GM04503 (cell line): ENCODE results near the gene LIN52.

Experiments
- DNase-seq: peaks from one replicate; pipeline ENCODE4 v3.0.0-alpha.2; 2012; ENCODE audit warnings: low read depth

The LIN52 gene

DNA sequence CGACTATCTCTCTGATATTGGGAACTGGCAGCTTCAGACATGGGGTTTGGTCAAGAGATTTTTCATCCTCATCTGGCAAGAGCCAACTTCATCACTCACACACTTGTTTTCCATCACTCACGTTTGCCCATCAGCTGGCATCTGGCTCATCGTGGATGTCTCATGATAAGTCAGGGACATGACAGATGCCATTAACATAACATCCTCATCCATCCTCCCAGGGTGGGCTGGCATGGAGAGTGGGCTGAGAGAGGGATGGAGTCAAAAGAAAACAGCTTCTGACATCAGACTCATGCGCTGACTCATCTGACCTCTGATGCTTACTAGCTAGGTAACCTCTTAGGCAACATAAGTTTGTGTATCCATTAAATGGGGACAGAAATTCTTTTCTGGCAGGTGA is 152.7 kb downstream of the LIN52 start:
- DNase-seq, result no peak

DNA sequence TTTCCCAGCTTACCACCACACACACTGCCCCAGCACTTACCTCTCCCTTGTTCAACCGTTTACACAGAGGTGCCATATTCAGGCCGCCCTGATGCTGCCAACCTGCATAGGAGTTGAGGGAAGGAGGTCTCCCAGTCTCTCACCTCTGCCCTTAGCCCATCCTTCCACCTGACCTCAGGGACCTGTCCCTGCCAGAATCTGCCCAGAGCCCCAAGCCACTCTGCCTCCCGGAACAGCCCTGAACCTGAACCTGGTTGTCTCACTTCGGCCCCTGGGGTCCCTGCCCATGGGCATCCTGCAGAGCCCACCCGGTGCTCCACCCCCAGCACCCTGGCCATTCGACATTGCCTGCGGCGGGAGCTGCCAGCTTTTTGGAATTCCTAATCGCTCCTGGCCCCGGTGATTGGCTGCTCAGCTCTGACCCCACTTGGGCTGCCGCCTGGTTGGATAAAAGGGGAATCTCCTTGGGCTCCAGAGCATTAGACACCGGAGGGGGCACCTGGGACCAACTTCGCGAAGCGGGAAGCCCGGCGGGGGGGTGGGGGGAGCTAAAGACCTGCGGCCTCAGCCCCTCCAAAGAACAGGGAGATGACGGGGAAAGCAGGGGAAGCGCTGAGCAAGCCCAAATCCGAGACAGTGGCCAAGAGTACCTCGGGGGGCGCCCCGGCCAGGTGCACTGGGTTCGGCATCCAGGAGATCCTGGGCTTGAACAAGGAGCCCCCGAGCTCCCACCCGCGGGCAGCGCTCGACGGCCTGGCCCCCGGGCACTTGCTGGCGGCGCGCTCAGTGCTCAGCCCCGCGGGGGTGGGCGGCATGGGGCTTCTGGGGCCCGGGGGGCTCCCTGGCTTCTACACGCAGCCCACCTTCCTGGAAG is 154.5 kb downstream of the LIN52 start, which contains the start of gene VSX2:
Gene VSX2, plus strand, starts transcription at position 476 of the 874 bp plus-strand sequence. Its CDS starts 113 bp downstream, at position 589.
- no peak for DNase-seq

GRCh38 chr14:74239848-74240793 is 155.4 kb downstream of the LIN52 start:
- no peak for DNase-seq

DNA sequence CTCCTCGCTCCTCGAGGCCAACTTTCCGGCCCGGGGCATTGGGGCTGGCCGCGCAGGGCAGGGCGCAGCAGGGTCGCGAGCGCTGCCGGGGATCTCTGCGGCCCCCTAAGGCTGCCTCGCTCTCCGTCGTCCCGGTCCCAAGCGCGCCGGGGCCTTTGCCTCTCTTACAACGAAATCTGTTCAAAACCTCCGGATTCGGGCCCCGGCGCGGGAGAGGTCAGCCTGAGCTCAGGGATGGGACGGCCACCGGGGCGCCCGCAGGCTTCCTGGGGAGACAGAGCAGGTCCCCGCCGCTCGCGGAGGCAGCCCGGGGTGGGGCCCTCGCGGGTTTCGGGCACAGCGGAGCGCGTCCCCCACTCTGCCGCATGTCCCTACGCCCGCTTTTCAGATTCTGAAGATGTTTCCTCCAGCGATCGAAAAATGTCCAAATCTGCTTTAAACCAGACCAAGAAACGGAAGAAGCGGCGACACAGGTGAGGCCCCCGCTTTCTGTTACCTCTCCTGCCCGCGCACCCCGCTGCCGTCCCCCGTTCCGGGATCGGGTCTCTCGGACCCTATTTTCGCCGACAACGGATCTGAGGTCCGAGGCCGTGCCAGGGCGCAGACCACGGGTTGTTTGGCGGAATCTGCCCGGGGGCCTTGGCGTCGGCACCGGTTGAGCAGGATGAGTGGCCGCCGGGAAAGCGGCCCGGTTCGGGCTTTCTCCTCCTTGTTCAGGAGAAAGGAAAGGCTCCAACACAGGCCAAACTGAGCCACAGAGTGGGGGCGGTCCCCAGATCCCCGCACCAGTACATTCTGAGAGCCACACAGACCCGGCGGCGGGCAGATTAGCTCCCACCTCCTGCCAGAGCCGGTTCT is 156.3 kb downstream of the LIN52 start:
- no peak for DNase-seq

- no peak for DNase-seq
Observed at GRCh38 chr14:74241652-74242017, 156.9 kb downstream of the LIN52 start.

- no peak for DNase-seq
Observed at GRCh38 chr14:74242021-74242779, 157.4 kb downstream of the LIN52 start.

- no peak for DNase-seq
Observed at GRCh38 chr14:74242780-74243042, 158.0 kb downstream of the LIN52 start.

GRCh38 chr14:74243051-74243450 is 158.3 kb downstream of the LIN52 start:
- DNase-seq, result no peak

DNA sequence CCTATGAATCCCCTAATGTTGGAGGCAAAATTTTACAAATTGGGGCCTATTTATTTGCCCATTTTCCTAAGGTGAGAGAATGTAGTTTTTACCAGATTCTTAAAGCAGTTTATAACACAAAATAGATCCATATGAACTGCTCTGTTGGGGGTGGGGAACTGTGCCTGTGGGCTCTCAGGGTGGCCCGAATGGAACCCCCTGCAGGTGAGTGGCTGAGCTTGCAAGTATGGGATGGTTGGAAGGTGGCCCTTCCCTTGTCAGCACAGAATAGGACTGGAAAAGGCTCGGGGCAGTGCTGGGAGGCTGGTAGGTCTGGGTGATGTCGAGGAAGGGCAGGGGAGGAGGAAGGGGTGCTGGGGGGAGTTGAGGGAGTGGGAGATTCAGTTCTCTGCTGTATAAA is 159.4 kb downstream of the LIN52 start:
- no peak for DNase-seq

GRCh38 chr14:74245292-74245691 is 160.5 kb downstream of the LIN52 start:
- DNase-seq, result no peak

DNA sequence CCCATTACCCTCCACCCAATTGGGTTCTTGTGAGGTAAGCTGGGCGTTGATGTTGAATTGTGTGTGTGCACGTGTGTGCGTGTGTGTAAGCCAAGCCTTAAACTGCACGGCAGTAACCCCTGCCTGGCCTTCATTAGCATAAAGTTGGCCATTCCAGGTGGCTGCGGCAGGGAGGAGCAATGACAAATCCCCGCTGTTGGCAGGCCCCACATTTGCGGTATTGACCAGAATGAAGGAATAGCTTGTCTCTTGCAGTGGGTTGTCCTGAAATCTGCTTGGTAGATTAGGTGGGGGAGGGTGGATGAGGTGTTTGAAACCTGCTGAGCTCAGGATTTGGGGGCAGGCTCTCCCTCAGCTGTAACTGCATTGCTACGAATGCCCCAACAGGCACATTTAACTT is 161.8 kb downstream of the LIN52 start:
- no peak for DNase-seq

DNA sequence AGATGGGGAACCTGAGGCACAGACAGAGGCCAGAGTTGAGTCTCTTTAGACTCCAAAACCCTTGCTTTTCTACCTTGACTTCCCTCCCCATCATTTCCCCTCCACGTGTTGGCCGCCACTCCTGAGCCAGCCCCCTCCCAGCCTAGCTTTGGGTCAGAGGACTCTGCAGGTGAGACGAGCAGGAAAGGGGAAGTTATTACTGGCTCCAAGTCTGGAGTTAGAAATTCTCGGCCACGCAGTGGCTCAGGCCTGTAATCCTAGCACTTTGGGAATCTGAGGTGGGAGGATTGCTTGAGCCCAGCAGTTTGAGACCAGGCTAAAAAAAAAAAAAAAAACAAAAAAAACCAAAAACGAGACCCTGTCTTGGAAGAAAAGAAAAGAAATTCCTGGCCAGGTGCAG is 163.3 kb downstream of the LIN52 start:
- DNase-seq, result no peak

- DNase-seq, result no peak
Observed at GRCh38 chr14:74249433-74250375, 164.9 kb downstream of the LIN52 start.
